T-cell (primary cell): ENCODE measurements around the gene C10orf90. TPM values are rescaled to one million over a fixed set of nuclear protein-coding genes. Genes with fewer than 3 reads are reported as not detected.
"Not testable (repeated sequence)": the region's sequence is repeated elsewhere in the genome, so short reads cannot be mapped to it uniquely, and the experiment has no call there.

Source experiments
- ATAC-seq, 4 experiments: fragments of 200-7000 bp in 3 of 4; fragments of 150-1000 bp in 1 of 4; cut with Tn5 transposase; replicated peaks in 1 of 4; 1 replicate in 3 of 4; 2 replicates in 1 of 4; pipeline ENCODE4 v1.10.0; 2021; ENCODE audit warnings: moderate library complexity in 3 of 4, mild to moderate bottlenecking in 2 of 4, moderate number of reproducible peaks in 1 of 4
- CTCF ChIA-PET, 2 donors: fragments of 300-600 bp; sonication (Branson Sonifier 250); formaldehyde crosslinking; loops; one replicate each; lab custom pipeline; 2022; ENCODE audit warnings: antibody characterized with exemption in 2 of 2; lab: Charles Lee
- POLR2A ChIA-PET, 2 donors: fragments of 300-600 bp; sonication (Branson Sonifier 250); formaldehyde crosslinking; loops; one replicate each; lab custom pipeline; 2022; ENCODE audit warnings: antibody characterized with exemption in 2 of 2; lab: Charles Lee
- DNase-seq, 35 experiments: peaks; one replicate each; pipeline versions ENCODE4 v3.0.0 to v3.0.0-alpha.2; 2013 to 2023
- H3K27ac ChIP-seq: one replicate; pipeline ENCODE4 v1.5.1; 2013; ENCODE audit warnings: low read length
- H3K27me3 ChIP-seq, 2 experiments: replicated peaks in 1 of 2; 1 replicate in 1 of 2; 2 replicates in 1 of 2; pipeline versions ENCODE4 v1.6.1 to v1.7.0; 2013; ENCODE audit warnings: low read length in 1 of 2, mixed read lengths in 1 of 2; ENCODE audit not compliant: control insufficient read depth in 2 of 2, insufficient read depth in 2 of 2; ENCODE audit errors: extremely low read depth in 1 of 2
- H3K36me3 ChIP-seq, 2 donors: 1 replicate in 1 of 2; 2 replicates in 1 of 2; pipeline versions ENCODE4 v1.6.1 to v1.7.0; 2013; ENCODE audit warnings: low read length in 1 of 2; ENCODE audit not compliant: control insufficient read depth in 2 of 2, insufficient read depth in 1 of 2; ENCODE audit errors: extremely low read depth in 1 of 2
- H3K4me1 ChIP-seq, 2 experiments: 1 replicate in 1 of 2; 2 replicates in 1 of 2; pipeline versions ENCODE4 v1.6.1 to v1.7.0; 2013; ENCODE audit warnings: low read length in 2 of 2, mixed read lengths in 1 of 2; ENCODE audit not compliant: insufficient read depth in 2 of 2, control insufficient read depth in 1 of 2; ENCODE audit errors: extremely low read depth in 1 of 2
- H3K4me3 ChIP-seq, 2 donors: 1 replicate in 1 of 2; 2 replicates in 1 of 2; pipeline versions ENCODE4 v1.5.1 to v1.7.0; 2013; ENCODE audit warnings: mild to moderate bottlenecking in 2 of 2, low read length in 1 of 2, moderate library complexity in 1 of 2; ENCODE audit not compliant: control insufficient read depth in 1 of 2; ENCODE audit errors: extremely low read depth in 1 of 2
- H3K9me3 ChIP-seq: 2 replicates; pipeline ENCODE4 v1.7.0; 2013
- H3K27ac Mint-ChIP-seq, 2 donors: one replicate each; pipeline ENCODE4 v1.8.0; 2020 to 2021; ENCODE audit warnings: mild to moderate bottlenecking in 2 of 2, mixed read lengths in 2 of 2
- H3K27me3 Mint-ChIP-seq, 2 donors: one replicate each; pipeline ENCODE4 v1.8.0; 2021 to 2022; ENCODE audit warnings: mixed read lengths in 2 of 2
- H3K36me3 Mint-ChIP-seq: one replicate; pipeline ENCODE4 v1.8.0; 2021; ENCODE audit warnings: mixed read lengths
- H3K4me1 Mint-ChIP-seq, 3 donors: one replicate each; pipeline ENCODE4 v1.8.0; 2020 to 2022; ENCODE audit warnings: mixed read lengths in 3 of 3, mild to moderate bottlenecking in 1 of 3
- H3K4me3 Mint-ChIP-seq, 3 donors: one replicate each; pipeline ENCODE4 v1.8.0; 2020 to 2022; ENCODE audit warnings: mild to moderate bottlenecking in 3 of 3, mixed read lengths in 3 of 3, moderate library complexity in 3 of 3
- H3K9me3 Mint-ChIP-seq, 3 donors: one replicate each; pipeline ENCODE4 v1.8.0; 2020 to 2022; ENCODE audit warnings: mixed read lengths in 3 of 3
- WGBS: methylation state at CpG from one replicate; pipeline ENCODE4 v1.1.5; 2013; ENCODE audit warnings: missing lambda C conversion rate; ENCODE audit not compliant: insufficient coverage; 5-methylcytosine and 5-hydroxymethylcytosine counted together
- total RNA-seq, 35 experiments: library from RNA in 6 of 35; stranded (reverse) in 6 of 35; fragments of 120-200 nt in 1 of 35; gene quantifications; one replicate each; pipeline versions ENCODE4 v1.2.1 to v1.2.4 and lab custom pipeline; 2013 to 2026

The C10orf90 gene
- total RNA-seq, 5 donors from 2014 or later (not counting 1 experiment from before 2014, with no cell fraction given), result not detected

GRCh38 chr10:126379166-126379565 lies 291.3 kb downstream of the C10orf90 start:
- POLR2A ChIA-PET, DNase-seq, H3K4me3 ChIP-seq, H3K27ac Mint-ChIP-seq, ATAC-seq, H3K36me3 Mint-ChIP-seq, H3K27me3 Mint-ChIP-seq, H3K9me3 ChIP-seq, H3K27me3 ChIP-seq, H3K4me3 Mint-ChIP-seq, CTCF ChIA-PET, H3K4me1 ChIP-seq, H3K4me1 Mint-ChIP-seq, H3K36me3 ChIP-seq, H3K27ac ChIP-seq: not testable (repeated sequence)
- H3K9me3 Mint-ChIP-seq, result peaks cover 6 to 10% (median 8%) of the 10 kb centered on the region in 3 donors
- WGBS, result no CpG with 5 or more reads among the region's 3 CpGs

GRCh38 chr10:126376956-126377355 lies 293.5 kb downstream of the C10orf90 start:
- Histone ChIP-seq H3K27me3 (peaks cover 0 to 3% of the 10 kb centered on the region in 2 experiments), H3K27ac (no peak overlapping the region), H3K4me3 (no peak overlapping the region), H3K4me1 (no peaks in the 10 kb centered on the region), H3K36me3 (no peaks in the 10 kb centered on the region), H3K9me3 (no peaks in the 10 kb centered on the region)
- Mint-ChIP-seq H3K9me3 (peaks cover 2 to 12% (median 10%) of the 10 kb centered on the region in 3 donors), H3K4me3 (no peak overlapping the region), H3K27ac (no peak overlapping the region), H3K36me3 (no peaks in the 10 kb centered on the region), H3K27me3 (no peaks in the 10 kb centered on the region), H3K4me1 (no peaks in the 10 kb centered on the region)
- no peak for ATAC-seq
- 86% methylated on average over 2 of the region's 2 CpGs for WGBS
- ChIA-PET CTCF (no interaction called here), POLR2A (no interaction called here)
- no peak for DNase-seq

- WGBS, result no CpG with 5 or more reads among the region's 1 CpG
- POLR2A ChIA-PET, result no interaction called here
Observed at GRCh38 chr10:126375926-126376554, 294.5 kb downstream of the C10orf90 start.

GRCh38 chr10:126375299-126375698 lies 295.2 kb downstream of the C10orf90 start:
- Histone ChIP-seq H3K27ac (no peak overlapping the region), H3K36me3 (no peaks in the 10 kb centered on the region), H3K27me3 (peaks cover 0 to 3% of the 10 kb centered on the region in 2 experiments), H3K9me3 (no peaks in the 10 kb centered on the region), H3K4me1 (no peaks in the 10 kb centered on the region), H3K4me3 (no peak overlapping the region)
- Mint-ChIP-seq H3K4me1 (no peaks in the 10 kb centered on the region), H3K36me3 (no peaks in the 10 kb centered on the region), H3K27me3 (no peaks in the 10 kb centered on the region), H3K9me3 (peaks cover 2 to 12% (median 10%) of the 10 kb centered on the region in 3 donors), H3K4me3 (no peak overlapping the region), H3K27ac (no peak overlapping the region)
- POLR2A ChIA-PET, result no interaction called here
- no peak for DNase-seq
- CTCF ChIA-PET, result no interaction called here
- no peak for ATAC-seq

More at GRCh38 chr10:126375926-126376554, 294.5 kb downstream of the C10orf90 start:
- no peak for DNase-seq
- no peak for ATAC-seq
- no peaks in the 10 kb centered on the region for H3K36me3 Mint-ChIP-seq
- no peak overlapping the region for H3K4me3 Mint-ChIP-seq
- Histone ChIP-seq H3K27ac (no peak overlapping the region), H3K9me3 (no peaks in the 10 kb centered on the region), H3K4me3 (no peak overlapping the region), H3K27me3 (peaks cover 0 to 3% of the 10 kb centered on the region in 2 experiments), H3K4me1 (no peaks in the 10 kb centered on the region), H3K36me3 (no peaks in the 10 kb centered on the region)
- no peak overlapping the region for H3K27ac Mint-ChIP-seq
- no peaks in the 10 kb centered on the region for H3K27me3 Mint-ChIP-seq
- peaks cover 2 to 12% (median 10%) of the 10 kb centered on the region in 3 donors for H3K9me3 Mint-ChIP-seq
- CTCF ChIA-PET, result no interaction called here
- H3K4me1 Mint-ChIP-seq, result no peaks in the 10 kb centered on the region

Other genes starting within 250 kb of the C10orf90 start
- gene DOCK1, start 234.7 kb upstream of the C10orf90 start, total RNA-seq, result under 1 TPM; 0.18 to 0.53 (median 0.37) TPM